ENCODE results near the gene AZU1. TPM values are rescaled to one million over a fixed set of nuclear protein-coding genes. Genes with fewer than 3 reads are reported as not detected.

The AZU1 gene
- total RNA-seq, 2 donors from 2014 or later = 2.5 to 3.7 TPM

- H3K4me3 ChIP-seq (ENCODE audit: low read length) = no peak overlapping the region
- peaks cover 3% of the 10 kb centered on the region for H3K9me3 Mint-ChIP-seq
- H3K4me3 Mint-ChIP-seq = peak overlapping the region; percentile 1
- H3K9me3 ChIP-seq (ENCODE audit: control insufficient read depth, low read length) = no peaks in the 10 kb centered on the region
- H3K4me1 ChIP-seq (ENCODE audit: control insufficient read depth, insufficient read depth, low read length) = peaks cover 4% of the 10 kb centered on the region
- peak overlapping the region; percentile 93 for H3K27ac ChIP-seq (ENCODE audit: low read depth, low read length)
- peaks cover 4% of the 10 kb centered on the region for H3K36me3 ChIP-seq (ENCODE audit: control insufficient read depth, insufficient read depth, low read length)
- H3K36me3 Mint-ChIP-seq (ENCODE audit: low read depth) = peaks cover 8% of the 10 kb centered on the region
- peak overlapping the region; percentile 4 for H3K9ac ChIP-seq (ENCODE audit: extremely low read depth, low read length, poor library complexity, severe bottlenecking)
- TF ChIP-seq CTCF (conservative IDR thresholded peaks at IDR 0.05) = peak; percentile 44
- H3K27ac Mint-ChIP-seq = peak overlapping the region; percentile 75
- H3K27me3 ChIP-seq (ENCODE audit: control insufficient read depth, insufficient read depth, low read length, poor library complexity, severe bottlenecking) = no peaks in the 10 kb centered on the region
- DNase-seq = peak; percentile 82
- 38 to 56% methylated on average over 29 to 33 of the region's 33 CpGs for WGBS, 2 experiments (ENCODE audit: insufficient coverage in 1 of 2, insufficient read length in 1 of 2)
- H3K4me1 Mint-ChIP-seq = peaks cover 18% of the 10 kb centered on the region
- no peaks in the 10 kb centered on the region for H3K27me3 Mint-ChIP-seq (ENCODE audit: insufficient read depth)
These were observed 38.5 kb upstream of the AZU1 start for GRCh38 chr19:788983-789700.

- peak overlapping the region; percentile 93 for H3K27ac ChIP-seq (ENCODE audit: low read depth, low read length)
- H3K27me3 ChIP-seq (ENCODE audit: control insufficient read depth, insufficient read depth, low read length, poor library complexity, severe bottlenecking) = no peaks in the 10 kb centered on the region
- Mint-ChIP-seq H3K27ac (peak overlapping the region; percentile 75), H3K36me3 (ENCODE audit: low read depth) (peaks cover 4% of the 10 kb centered on the region), H3K9me3 (no peaks in the 10 kb centered on the region), H3K27me3 (ENCODE audit: insufficient read depth) (no peaks in the 10 kb centered on the region), H3K4me3 (no peak overlapping the region), H3K4me1 (peaks cover 18% of the 10 kb centered on the region)
- peaks cover 4% of the 10 kb centered on the region for H3K36me3 ChIP-seq (ENCODE audit: control insufficient read depth, insufficient read depth, low read length)
- no peak for TF ChIP-seq CTCF (conservative IDR thresholded peaks at IDR 0.05)
- H3K4me3 ChIP-seq (ENCODE audit: low read length) = no peak overlapping the region
- WGBS, 2 experiments (ENCODE audit: insufficient coverage in 1 of 2, insufficient read length in 1 of 2) = 77 to 91% methylated on average over 8 to 9 of the region's 9 CpGs
- no peaks in the 10 kb centered on the region for H3K9me3 ChIP-seq (ENCODE audit: control insufficient read depth, low read length)
- H3K9ac ChIP-seq (ENCODE audit: extremely low read depth, low read length, poor library complexity, severe bottlenecking) = peak overlapping the region; percentile 4
- H3K4me1 ChIP-seq (ENCODE audit: control insufficient read depth, insufficient read depth, low read length) = peaks cover 4% of the 10 kb centered on the region
- no peak for DNase-seq
These were observed 38.0 kb upstream of the AZU1 start for GRCh38 chr19:789701-790060.

- H3K27ac ChIP-seq (ENCODE audit: low read depth, low read length) = no peak overlapping the region
- H3K36me3 Mint-ChIP-seq (ENCODE audit: low read depth) = no peaks in the 10 kb centered on the region
- TF ChIP-seq CTCF (conservative IDR thresholded peaks at IDR 0.05) = no peak
- no peaks in the 10 kb centered on the region for H3K27me3 ChIP-seq (ENCODE audit: control insufficient read depth, insufficient read depth, low read length, poor library complexity, severe bottlenecking)
- H3K4me3 Mint-ChIP-seq = no peak overlapping the region
- DNase-seq = no peak
- no peaks in the 10 kb centered on the region for H3K9me3 ChIP-seq (ENCODE audit: control insufficient read depth, low read length)
- peaks cover 4% of the 10 kb centered on the region for H3K36me3 ChIP-seq (ENCODE audit: control insufficient read depth, insufficient read depth, low read length)
- H3K27me3 Mint-ChIP-seq (ENCODE audit: insufficient read depth) = no peaks in the 10 kb centered on the region
- peak overlapping the region; percentile 52 for H3K27ac Mint-ChIP-seq
- H3K9ac ChIP-seq (ENCODE audit: extremely low read depth, low read length, poor library complexity, severe bottlenecking) = no peak overlapping the region
- H3K4me3 ChIP-seq (ENCODE audit: low read length) = no peak overlapping the region
- H3K4me1 Mint-ChIP-seq = peaks cover 18% of the 10 kb centered on the region
- no peaks in the 10 kb centered on the region for H3K9me3 Mint-ChIP-seq
- 94 to 95% methylated on average over 23 to 26 of the region's 26 CpGs for WGBS, 2 experiments (ENCODE audit: insufficient coverage in 1 of 2, insufficient read length in 1 of 2)
- peaks cover 4% of the 10 kb centered on the region for H3K4me1 ChIP-seq (ENCODE audit: control insufficient read depth, insufficient read depth, low read length)
These were observed 36.5 kb upstream of the AZU1 start for GRCh38 chr19:791007-791566.

Data from endodermal cell (in vitro differentiated cells).